ENCODE results near the gene KLHL42. TPM values are rescaled to one million over a fixed set of nuclear protein-coding genes. Genes with fewer than 3 reads are reported as not detected.

The KLHL42 gene
- total RNA-seq, 4 donors from 2014 or later: 14.6 to 24.0 (median 21.5) TPM

DNA sequence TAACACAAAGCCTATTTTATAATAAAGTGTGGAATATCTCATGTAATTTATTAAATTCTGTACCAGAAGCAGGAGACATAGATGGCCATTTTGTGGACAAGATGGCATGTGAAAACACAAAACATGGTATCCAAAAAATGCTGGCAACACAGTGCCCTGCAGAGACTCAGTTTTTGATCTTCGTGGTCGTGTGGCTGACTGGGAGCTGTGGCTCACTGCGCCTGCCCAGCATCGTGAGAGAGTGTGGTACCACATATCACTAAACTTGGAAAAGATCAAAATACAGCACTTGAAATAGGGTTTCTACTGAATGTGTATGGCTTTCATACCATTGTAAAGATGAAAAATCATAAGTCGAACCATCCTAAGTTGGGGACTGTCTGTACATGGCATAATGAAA is 43.0 kb downstream of the KLHL42 start:
- no peak for ATAC-seq (ENCODE audit: low FRiP score)

DNA sequence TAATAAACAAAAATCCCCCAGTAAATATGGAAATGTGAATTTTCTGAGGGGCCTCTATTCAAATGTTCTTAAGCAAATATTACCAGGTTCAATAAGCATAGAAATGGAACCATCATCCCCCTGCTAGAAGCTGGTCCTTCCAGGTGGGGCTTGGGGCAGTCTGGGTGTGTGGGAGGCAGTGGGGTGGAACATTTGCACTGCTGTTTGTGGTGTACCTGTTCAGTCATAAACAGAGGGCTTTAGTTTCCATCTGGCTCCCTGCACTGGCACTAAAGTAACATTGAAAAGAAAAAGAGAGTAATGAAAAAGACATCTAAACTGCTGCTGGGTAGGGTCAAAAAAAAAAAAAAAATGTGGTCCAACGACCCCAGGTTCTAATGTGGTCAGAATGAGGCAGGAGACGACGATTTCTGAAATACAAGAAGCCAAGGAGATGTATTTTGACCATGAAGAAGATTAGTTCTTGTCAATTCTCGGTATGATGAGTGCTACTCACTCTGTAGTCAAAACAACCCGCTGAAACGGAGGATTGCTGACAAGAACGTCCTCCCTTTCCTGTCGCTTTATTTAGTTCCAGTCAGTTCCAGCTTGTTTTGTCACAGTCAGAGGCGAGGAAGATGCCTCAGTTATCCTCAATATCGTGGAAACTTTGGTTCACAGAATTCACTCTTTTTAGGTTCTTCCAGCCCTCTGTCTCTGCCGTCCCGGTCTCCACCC is 44.3 kb downstream of the KLHL42 start:
- DNase-seq (ENCODE audit: low spot score) (no peak), ATAC-seq (ENCODE audit: low FRiP score) (no peak)
- no peak for TF ChIP-seq CTCF (IDR thresholded peaks at IDR 0.05)

More for the DNA sequence above, 43.0 kb downstream of the KLHL42 start:
- DNase-seq (ENCODE audit: low spot score): no peak
- no peak for TF ChIP-seq CTCF (IDR thresholded peaks at IDR 0.05)

- DNase-seq (ENCODE audit: low spot score): no peak
- no peak for ATAC-seq (ENCODE audit: low FRiP score)
- no peak for TF ChIP-seq CTCF (IDR thresholded peaks at IDR 0.05)
Measured at GRCh38 chr12:27826076-27826475, 46.0 kb downstream of the KLHL42 start.

- no peak for ATAC-seq (ENCODE audit: low FRiP score)
- TF ChIP-seq CTCF (IDR thresholded peaks at IDR 0.05): no peak
- no peak for DNase-seq (ENCODE audit: low spot score)
Measured at GRCh38 chr12:27828196-27828595, 48.2 kb downstream of the KLHL42 start.

DNA sequence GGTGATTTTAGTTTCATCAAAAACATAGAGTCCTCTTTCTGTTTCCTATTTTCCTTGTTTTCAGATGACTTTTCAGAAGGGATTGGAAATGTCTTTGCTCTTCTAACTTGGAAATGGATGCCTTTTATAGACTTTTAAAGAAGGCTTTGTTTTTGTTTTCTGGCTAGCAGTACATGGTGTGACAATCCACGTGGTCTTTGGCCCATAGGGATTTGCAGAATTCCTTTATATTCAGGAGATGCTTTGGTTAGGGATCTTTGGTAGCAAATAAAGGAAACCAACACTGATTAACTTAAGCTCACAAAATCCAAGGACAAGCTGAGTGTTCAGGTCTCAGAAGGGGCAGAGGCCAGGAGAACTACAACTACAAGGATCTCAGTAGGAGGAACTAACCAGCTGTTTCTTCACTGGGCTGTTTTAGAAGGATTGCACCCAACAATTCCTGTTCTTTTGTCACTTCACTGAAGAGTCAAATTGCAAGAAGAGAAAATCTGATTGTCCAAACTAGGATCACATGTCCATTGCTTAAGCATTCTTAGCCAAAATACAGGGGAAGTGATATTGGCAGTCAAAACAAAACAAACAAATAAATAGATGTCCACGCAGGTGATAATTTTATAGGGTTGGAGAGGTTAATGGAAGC is 58.6 kb downstream of the KLHL42 start:
- DNase-seq (ENCODE audit: low spot score) (no peak), ATAC-seq (ENCODE audit: low FRiP score) (no peak)
- TF ChIP-seq CTCF (IDR thresholded peaks at IDR 0.05): no peak

DNA sequence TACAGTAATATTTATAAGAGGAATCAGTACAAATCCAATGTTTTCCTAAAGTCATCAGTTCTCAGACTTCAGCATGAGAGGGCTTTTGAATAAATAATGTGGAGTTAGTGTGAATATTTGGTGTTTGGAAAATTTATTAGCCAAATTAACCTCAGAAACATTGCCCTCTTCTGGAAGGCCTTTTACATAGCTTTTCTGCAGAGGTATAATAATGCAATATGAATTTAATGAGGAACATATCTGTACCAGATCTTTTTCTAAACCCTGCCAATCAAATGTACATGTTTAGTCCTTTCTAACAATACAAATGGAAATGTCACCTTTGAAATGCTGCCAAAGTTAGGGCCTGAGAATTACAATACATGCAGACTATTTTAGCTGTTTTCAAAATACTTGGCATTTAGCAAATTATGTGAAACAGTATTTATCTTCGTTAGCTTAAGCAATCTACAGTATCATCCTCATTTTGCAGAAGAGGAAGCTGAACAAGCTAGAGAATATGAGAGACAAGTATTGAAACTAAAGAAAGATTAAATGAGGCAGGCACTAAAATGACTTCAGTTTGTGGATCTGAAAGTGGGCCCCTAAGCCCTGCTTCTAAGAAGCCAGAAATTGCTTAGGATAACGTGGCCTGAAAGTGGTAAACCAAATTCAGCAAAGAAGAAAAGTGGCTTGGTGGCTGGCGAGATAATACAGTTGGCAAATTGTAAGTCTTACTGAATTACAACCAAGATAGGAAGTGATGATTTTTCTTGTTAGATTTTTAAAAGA is 60.4 kb downstream of the KLHL42 start:
- no peak for DNase-seq (ENCODE audit: low spot score)
- no peak for TF ChIP-seq CTCF (IDR thresholded peaks at IDR 0.05)
- no peak for ATAC-seq (ENCODE audit: low FRiP score)

All from omental fat pad (tissue), 4 donors.